Stimulated activated CD8-positive, alpha-beta memory T cell treated with anti-CD3 and anti-CD28 coated beads, Interleukin-2, amount 100 ng/mL, for 48 hours (primary cell): ENCODE data around the gene TH.
A peak's percentile ranks its signal among the peaks of the same experiment; 100 is the strongest.

Source experiments
- DNase-seq, 2 donors: peaks; one replicate each; pipeline ENCODE4 v3.0.0-alpha.2; 2020; ENCODE audit warnings: low read depth in 2 of 2

Gene TH

GRCh38 chr11:2208691-2209369, 37.2 kb upstream of the TH start:
- no peak for DNase-seq

GRCh38 chr11:2207773-2208621, 36.4 kb upstream of the TH start:
- DNase-seq = no peak

- no peak for DNase-seq
Observed at GRCh38 chr11:2207212-2207611, 35.6 kb upstream of the TH start.

GRCh38 chr11:2205981-2206690, 34.5 kb upstream of the TH start:
- no peak for DNase-seq

GRCh38 chr11:2205214-2205720, 33.7 kb upstream of the TH start:
- no peak for DNase-seq

- no peak for DNase-seq
Observed at GRCh38 chr11:2204361-2205213, 33.0 kb upstream of the TH start.

- DNase-seq = no peak
Observed at GRCh38 chr11:2203440-2204259, 32.0 kb upstream of the TH start.

GRCh38 chr11:2202900-2203439, 31.4 kb upstream of the TH start:
- DNase-seq = no peak

GRCh38 chr11:2202071-2202899, 30.7 kb upstream of the TH start:
- DNase-seq = no peak

GRCh38 chr11:2201542-2201941, 29.9 kb upstream of the TH start:
- DNase-seq = no peak

- no peak for DNase-seq
Observed at GRCh38 chr11:2200957-2201519, 29.4 kb upstream of the TH start.

GRCh38 chr11:2200536-2200935, 28.9 kb upstream of the TH start:
- DNase-seq = no peak

GRCh38 chr11:2199466-2200341, 28.1 kb upstream of the TH start:
- no peak for DNase-seq

GRCh38 chr11:2198621-2199365, 27.2 kb upstream of the TH start:
- DNase-seq = no peak

GRCh38 chr11:2197771-2198520, 26.3 kb upstream of the TH start:
- DNase-seq = no peak

- peak; percentile 57 to 59 for DNase-seq
Observed at GRCh38 chr11:2196970-2197770, 25.6 kb upstream of the TH start.
